ENCODE data around the gene DYRK1A. TPM values are rescaled to one million over a fixed set of nuclear protein-coding genes. Genes with fewer than 3 reads are reported as not detected.

Gene DYRK1A
- total RNA-seq, 1 experiment from 2014 or later = 49.3 TPM

DNA sequence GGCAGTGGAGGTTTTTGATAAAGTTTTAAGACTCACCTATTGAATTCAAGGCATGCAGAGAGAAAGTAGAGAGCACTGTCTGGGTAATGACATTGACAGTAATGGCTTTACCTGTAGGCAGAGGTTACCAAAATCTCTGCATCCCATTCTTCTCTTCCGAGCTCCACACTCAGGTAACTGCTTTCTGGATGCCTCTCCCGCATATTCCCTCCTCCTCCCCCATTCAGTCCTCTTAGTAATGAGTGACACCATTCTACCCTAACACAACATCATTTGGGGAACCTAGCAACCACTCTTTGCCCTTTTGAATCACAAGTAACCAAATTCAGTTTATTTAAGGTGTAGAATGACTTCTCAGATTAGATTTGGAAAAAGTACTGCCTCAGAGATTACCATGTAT is 56.5 kb downstream of the DYRK1A start:
- POLR2A ChIA-PET = no interaction called here

DNA sequence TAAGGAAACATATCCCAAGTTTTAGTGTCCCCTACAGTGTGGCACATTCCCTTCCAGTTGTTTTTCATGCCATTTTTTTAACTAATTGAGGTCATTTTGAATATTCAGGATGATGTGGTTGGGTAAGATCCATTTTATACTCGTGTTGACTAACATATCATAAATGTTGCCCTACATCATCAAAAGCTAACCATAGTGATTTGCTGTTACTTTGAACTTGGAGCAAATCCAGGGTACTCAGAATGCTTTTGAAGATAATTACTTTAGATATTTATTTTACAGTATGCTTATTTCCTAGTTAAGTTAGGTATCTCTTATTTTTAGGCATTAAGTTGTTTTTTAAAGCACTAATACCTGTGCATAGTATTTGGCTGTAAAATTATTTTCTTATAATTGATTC is 57.8 kb downstream of the DYRK1A start:
- no peak for ATAC-seq
- H3K27ac ChIP-seq (ENCODE audit: low read depth, low read length) = no peak overlapping the region
- H2AFZ ChIP-seq (ENCODE audit: low read depth, low read length, poor library complexity, severe bottlenecking) = no peak overlapping the region
- H3K4me3 ChIP-seq (replicated peaks in 1 of 2; ENCODE audit: low read depth in 1 of 2, low read length in 2 of 2) = no peak overlapping the region
- H3K9me2 ChIP-seq (ENCODE audit: insufficient read depth) = no peaks in the 10 kb centered on the region
- intact Hi-C loops (cut with micrococcal nuclease) = loop anchor here (10.0 kb wide), 1 partner anchor 260 kb away; no protein-coding TSS in a partner anchor
- no peak overlapping the region for H3K9ac ChIP-seq (ENCODE audit: low read length)
- DNase-seq (ENCODE audit: low read depth, low spot score) = no peak
- peaks cover 95% of the 10 kb centered on the region for H3K79me2 ChIP-seq (ENCODE audit: insufficient read depth, low read length)
- 0 out of 2 replicates have a peak, but pooled peaks cover 8% of the 10 kb centered on the region for H4K20me1 ChIP-seq (ENCODE audit: insufficient read depth)
- BruUV-seq (replicated peaks) = no TSS peak
- peaks cover 0 to 12% of the 10 kb centered on the region in 2 experiments; a peak in 1 of 4 replicates for H3K36me3 ChIP-seq (ENCODE audit: control insufficient read depth in 1 of 2, insufficient read depth in 2 of 2, low read length in 2 of 2)
- H3K4me1 ChIP-seq (ENCODE audit: control insufficient read depth in 1 of 2, insufficient read depth in 2 of 2, low read length in 2 of 2) = no peaks in the 10 kb centered on the region
- no peaks in the 10 kb centered on the region for H3K27me3 ChIP-seq (ENCODE audit: insufficient read depth, low read length)
- CTCF ChIA-PET = no interaction called here
- RAD21 ChIA-PET (ENCODE audit: low non-redundant PET in 1 of 2, low total read pairs in 2 of 2, uncharacterized antibody in 2 of 2, unreplicated experiment in 2 of 2) = interaction anchor here in 1 of 2 experiments (0.6 kb wide), 1 partner anchor 37 kb away, joined by 3 read pairs; no protein-coding TSS in a partner anchor
- no peaks in the 10 kb centered on the region for H3K9me3 ChIP-seq (ENCODE audit: control insufficient read depth in 1 of 2, insufficient read depth in 1 of 2, low read depth in 1 of 2, low read length in 2 of 2)
- no peak overlapping the region for H3K4me2 ChIP-seq (ENCODE audit: low read length)
- POLR2A ChIA-PET = no interaction called here
- TF ChIP-seq EZH2 (IDR thresholded peaks at IDR 0.05) = no peak
- no peak for TF ChIP-seq CEBPB (IDR thresholded peaks at IDR 0.05; ENCODE audit: low read depth)
- TF ChIP-seq, protein P1, sequence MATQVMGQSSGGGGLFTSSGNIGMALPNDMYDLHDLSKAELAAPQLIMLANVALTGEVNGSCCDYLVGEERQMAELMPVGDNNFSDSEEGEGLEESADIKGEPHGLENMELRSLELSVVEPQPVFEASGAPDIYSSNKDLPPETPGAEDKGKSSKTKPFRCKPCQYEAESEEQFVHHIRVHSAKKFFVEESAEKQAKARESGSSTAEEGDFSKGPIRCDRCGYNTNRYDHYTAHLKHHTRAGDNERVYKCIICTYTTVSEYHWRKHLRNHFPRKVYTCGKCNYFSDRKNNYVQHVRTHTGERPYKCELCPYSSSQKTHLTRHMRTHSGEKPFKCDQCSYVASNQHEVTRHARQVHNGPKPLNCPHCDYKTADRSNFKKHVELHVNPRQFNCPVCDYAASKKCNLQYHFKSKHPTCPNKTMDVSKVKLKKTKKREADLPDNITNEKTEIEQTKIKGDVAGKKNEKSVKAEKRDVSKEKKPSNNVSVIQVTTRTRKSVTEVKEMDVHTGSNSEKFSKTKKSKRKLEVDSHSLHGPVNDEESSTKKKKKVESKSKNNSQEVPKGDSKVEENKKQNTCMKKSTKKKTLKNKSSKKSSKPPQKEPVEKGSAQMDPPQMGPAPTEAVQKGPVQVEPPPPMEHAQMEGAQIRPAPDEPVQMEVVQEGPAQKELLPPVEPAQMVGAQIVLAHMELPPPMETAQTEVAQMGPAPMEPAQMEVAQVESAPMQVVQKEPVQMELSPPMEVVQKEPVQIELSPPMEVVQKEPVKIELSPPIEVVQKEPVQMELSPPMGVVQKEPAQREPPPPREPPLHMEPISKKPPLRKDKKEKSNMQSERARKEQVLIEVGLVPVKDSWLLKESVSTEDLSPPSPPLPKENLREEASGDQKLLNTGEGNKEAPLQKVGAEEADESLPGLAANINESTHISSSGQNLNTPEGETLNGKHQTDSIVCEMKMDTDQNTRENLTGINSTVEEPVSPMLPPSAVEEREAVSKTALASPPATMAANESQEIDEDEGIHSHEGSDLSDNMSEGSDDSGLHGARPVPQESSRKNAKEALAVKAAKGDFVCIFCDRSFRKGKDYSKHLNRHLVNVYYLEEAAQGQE (IDR thresholded peaks at IDR 0.05; ENCODE audit: low read depth) = no peak
- TF ChIP-seq, protein P2, sequence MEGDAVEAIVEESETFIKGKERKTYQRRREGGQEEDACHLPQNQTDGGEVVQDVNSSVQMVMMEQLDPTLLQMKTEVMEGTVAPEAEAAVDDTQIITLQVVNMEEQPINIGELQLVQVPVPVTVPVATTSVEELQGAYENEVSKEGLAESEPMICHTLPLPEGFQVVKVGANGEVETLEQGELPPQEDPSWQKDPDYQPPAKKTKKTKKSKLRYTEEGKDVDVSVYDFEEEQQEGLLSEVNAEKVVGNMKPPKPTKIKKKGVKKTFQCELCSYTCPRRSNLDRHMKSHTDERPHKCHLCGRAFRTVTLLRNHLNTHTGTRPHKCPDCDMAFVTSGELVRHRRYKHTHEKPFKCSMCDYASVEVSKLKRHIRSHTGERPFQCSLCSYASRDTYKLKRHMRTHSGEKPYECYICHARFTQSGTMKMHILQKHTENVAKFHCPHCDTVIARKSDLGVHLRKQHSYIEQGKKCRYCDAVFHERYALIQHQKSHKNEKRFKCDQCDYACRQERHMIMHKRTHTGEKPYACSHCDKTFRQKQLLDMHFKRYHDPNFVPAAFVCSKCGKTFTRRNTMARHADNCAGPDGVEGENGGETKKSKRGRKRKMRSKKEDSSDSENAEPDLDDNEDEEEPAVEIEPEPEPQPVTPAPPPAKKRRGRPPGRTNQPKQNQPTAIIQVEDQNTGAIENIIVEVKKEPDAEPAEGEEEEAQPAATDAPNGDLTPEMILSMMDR (IDR thresholded peaks at IDR 0.05 in 2 of 3, conservative IDR thresholded peaks at IDR 0.05 in 1 of 3; ENCODE audit: borderline replicate concordance in 1 of 3, insufficient read depth in 1 of 3, low read depth in 2 of 3, low read length in 2 of 3) = no peak
- TF ChIP-seq, protein P3, sequence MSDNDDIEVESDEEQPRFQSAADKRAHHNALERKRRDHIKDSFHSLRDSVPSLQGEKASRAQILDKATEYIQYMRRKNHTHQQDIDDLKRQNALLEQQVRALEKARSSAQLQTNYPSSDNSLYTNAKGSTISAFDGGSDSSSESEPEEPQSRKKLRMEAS (IDR thresholded peaks at IDR 0.05) = no peak

More for the DNA sequence above, 56.5 kb downstream of the DYRK1A start:
- peaks cover 95% of the 10 kb centered on the region for H3K79me2 ChIP-seq (ENCODE audit: insufficient read depth, low read length)
- H3K27ac ChIP-seq (ENCODE audit: low read depth, low read length) = no peak overlapping the region
- ATAC-seq (no peak), DNase-seq (ENCODE audit: low read depth, low spot score) (no peak)
- no peaks in the 10 kb centered on the region for H3K4me1 ChIP-seq (ENCODE audit: control insufficient read depth in 1 of 2, insufficient read depth in 2 of 2, low read length in 2 of 2)
- RAD21 ChIA-PET (ENCODE audit: low non-redundant PET in 1 of 2, low total read pairs in 2 of 2, uncharacterized antibody in 2 of 2, unreplicated experiment in 2 of 2) = no interaction called here
- no peak overlapping the region for H2AFZ ChIP-seq (ENCODE audit: low read depth, low read length, poor library complexity, severe bottlenecking)
- BruUV-seq (replicated peaks) = no TSS peak
- no peak overlapping the region for H3K4me3 ChIP-seq (replicated peaks in 1 of 2; ENCODE audit: low read depth in 1 of 2, low read length in 2 of 2)
- no peaks in the 10 kb centered on the region for H3K9me2 ChIP-seq (ENCODE audit: insufficient read depth)
- H3K36me3 ChIP-seq (ENCODE audit: control insufficient read depth in 1 of 2, insufficient read depth in 2 of 2, low read length in 2 of 2) = peaks cover 0 to 12% of the 10 kb centered on the region in 2 experiments; a peak in 1 of 4 replicates
- intact Hi-C loops (cut with micrococcal nuclease) = loop anchor here (10.0 kb wide), 1 partner anchor 258 kb away; no protein-coding TSS in a partner anchor
- H3K9ac ChIP-seq (ENCODE audit: low read length) = no peak overlapping the region
- no peak for TF ChIP-seq SP1 (IDR thresholded peaks at IDR 0.05; ENCODE audit: low read depth)
- TF ChIP-seq EZH2 (IDR thresholded peaks at IDR 0.05) = no peak
- TF ChIP-seq CEBPB (IDR thresholded peaks at IDR 0.05; ENCODE audit: low read depth) = no peak
- TF ChIP-seq, protein P4, sequence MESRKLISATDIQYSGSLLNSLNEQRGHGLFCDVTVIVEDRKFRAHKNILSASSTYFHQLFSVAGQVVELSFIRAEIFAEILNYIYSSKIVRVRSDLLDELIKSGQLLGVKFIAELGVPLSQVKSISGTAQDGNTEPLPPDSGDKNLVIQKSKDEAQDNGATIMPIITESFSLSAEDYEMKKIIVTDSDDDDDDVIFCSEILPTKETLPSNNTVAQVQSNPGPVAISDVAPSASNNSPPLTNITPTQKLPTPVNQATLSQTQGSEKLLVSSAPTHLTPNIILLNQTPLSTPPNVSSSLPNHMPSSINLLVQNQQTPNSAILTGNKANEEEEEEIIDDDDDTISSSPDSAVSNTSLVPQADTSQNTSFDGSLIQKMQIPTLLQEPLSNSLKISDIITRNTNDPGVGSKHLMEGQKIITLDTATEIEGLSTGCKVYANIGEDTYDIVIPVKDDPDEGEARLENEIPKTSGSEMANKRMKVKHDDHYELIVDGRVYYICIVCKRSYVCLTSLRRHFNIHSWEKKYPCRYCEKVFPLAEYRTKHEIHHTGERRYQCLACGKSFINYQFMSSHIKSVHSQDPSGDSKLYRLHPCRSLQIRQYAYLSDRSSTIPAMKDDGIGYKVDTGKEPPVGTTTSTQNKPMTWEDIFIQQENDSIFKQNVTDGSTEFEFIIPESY (IDR thresholded peaks at IDR 0.05; ENCODE audit: extremely low read depth, insufficient replicate concordance, low read length) = no peak
- no peak for TF ChIP-seq POLR2A (IDR thresholded peaks at IDR 0.05; ENCODE audit: borderline replicate concordance, extremely low read depth, insufficient read depth, insufficient read length)
- TF ChIP-seq YY1 (IDR thresholded peaks at IDR 0.05; ENCODE audit: extremely low read depth, insufficient replicate concordance, low read depth, low read length) = no peak
- no peaks in the 10 kb centered on the region for H3K27me3 ChIP-seq (ENCODE audit: insufficient read depth, low read length)
- H3K9me3 ChIP-seq (ENCODE audit: control insufficient read depth in 1 of 2, insufficient read depth in 1 of 2, low read depth in 1 of 2, low read length in 2 of 2) = no peaks in the 10 kb centered on the region
- no peak overlapping the region for H3K4me2 ChIP-seq (ENCODE audit: low read length)
- CTCF ChIA-PET = no interaction called here
- H4K20me1 ChIP-seq (ENCODE audit: insufficient read depth) = 0 out of 2 replicates have a peak, but pooled peaks cover 8% of the 10 kb centered on the region
